ENCODE measurements around the gene MIOX.

- TF ChIP-seq CTCF (conservative IDR thresholded peaks at IDR 0.05; ENCODE audit: low read length), result no peak
- no peak for TF ChIP-seq EZH2phosphoT487 (IDR thresholded peaks at IDR 0.05; ENCODE audit: borderline replicate concordance)
Measured at GRCh38 chr22:50532824-50533796, 46.5 kb downstream of the MIOX start.

All from Loucy (cell line).